Liver (tissue), 9 donors: ENCODE results near the gene AP5Z1. TPM values are rescaled to one million over a fixed set of nuclear protein-coding genes. Genes with fewer than 3 reads are reported as not detected.

Experiments
- DNase-seq: peaks from one replicate; pipeline ENCODE4 v3.0.0-alpha.2; 2017; ENCODE audit warnings: low spot score
- H3K27ac ChIP-seq, 2 donors: one replicate each; pipeline ENCODE4 v1.7.0; 2013; ENCODE audit warnings: inconsistent platforms in 2 of 2, low read length in 2 of 2, control low read depth in 1 of 2, low read depth in 1 of 2, mild to moderate bottlenecking in 1 of 2
- H3K27me3 ChIP-seq, 4 donors: one replicate each; pipeline versions ENCODE4 v1.6.1 to v1.7.0; 2013; ENCODE audit warnings: low read length in 3 of 4, inconsistent platforms in 1 of 4, mild to moderate bottlenecking in 1 of 4, moderate library complexity in 1 of 4; ENCODE audit not compliant: control insufficient read depth in 4 of 4, insufficient read depth in 4 of 4
- H3K36me3 ChIP-seq, 4 donors: one replicate each; pipeline versions ENCODE4 v1.6.1 to v1.7.0; 2013; ENCODE audit warnings: low read length in 3 of 4, mild to moderate bottlenecking in 3 of 4, low read depth in 1 of 4, moderate library complexity in 1 of 4; ENCODE audit not compliant: control insufficient read depth in 4 of 4, insufficient read depth in 3 of 4
- H3K4me1 ChIP-seq, 4 donors: one replicate each; pipeline versions ENCODE4 v1.6.1 to v1.7.0; 2013; ENCODE audit warnings: low read length in 3 of 4, mild to moderate bottlenecking in 3 of 4, moderate library complexity in 1 of 4; ENCODE audit not compliant: control insufficient read depth in 4 of 4, insufficient read depth in 4 of 4
- H3K4me3 ChIP-seq, 3 donors: one replicate each; pipeline versions ENCODE4 v1.6.1 to v1.7.0; 2013; ENCODE audit warnings: low read length in 3 of 3, control low read depth in 1 of 3, low read depth in 1 of 3, mild to moderate bottlenecking in 1 of 3
- H3K9ac ChIP-seq, 2 donors: one replicate each; pipeline ENCODE4 v1.7.0; 2013; ENCODE audit warnings: low read length in 2 of 2, mild to moderate bottlenecking in 2 of 2, moderate library complexity in 2 of 2, control low read depth in 1 of 2, low read depth in 1 of 2
- H3K9me3 ChIP-seq, 4 donors: one replicate each; pipeline versions ENCODE4 v1.6.1 to v1.7.0; 2013; ENCODE audit warnings: low read length in 3 of 4; ENCODE audit not compliant: control insufficient read depth in 4 of 4
- EGR1 ChIP-seq, 2 donors: IDR thresholded peaks; 2 replicates each; pipeline ENCODE4 v1.6.1; 2016 to 2018; ENCODE audit warnings: antibody characterized with exemption in 2 of 2, low read depth in 2 of 2
- FOXA2 ChIP-seq: IDR thresholded peaks from 2 replicates; pipeline ENCODE4 v1.6.1; 2016; ENCODE audit warnings: antibody characterized with exemption
- GABPA ChIP-seq, 2 donors: IDR thresholded peaks in 1 of 2; conservative IDR thresholded peaks in 1 of 2; 2 replicates each; pipeline ENCODE4 v1.6.1; 2016; ENCODE audit warnings: antibody characterized with exemption in 2 of 2, mild to moderate bottlenecking in 1 of 2, moderate library complexity in 1 of 2
- HNF4A ChIP-seq, 2 donors: conservative IDR thresholded peaks; 2 replicates each; pipeline ENCODE4 v1.6.1; 2016; ENCODE audit warnings: antibody characterized with exemption in 2 of 2, mild to moderate bottlenecking in 2 of 2
- HNF4G ChIP-seq: IDR thresholded peaks from 2 replicates; pipeline ENCODE4 v1.6.1; 2016; ENCODE audit warnings: antibody characterized with exemption
- NR2F2 ChIP-seq: IDR thresholded peaks from 2 replicates; pipeline ENCODE4 v1.6.1; 2016; ENCODE audit warnings: antibody characterized with exemption
- RAD21 ChIP-seq, 2 donors: IDR thresholded peaks; 2 replicates each; pipeline ENCODE4 v1.6.1; 2016; ENCODE audit warnings: antibody characterized with exemption in 2 of 2, mild to moderate bottlenecking in 2 of 2
- RXRA ChIP-seq, 2 donors: IDR thresholded peaks; 2 replicates each; pipeline ENCODE4 v1.6.1; 2017 to 2018; ENCODE audit warnings: antibody characterized with exemption in 2 of 2, mild to moderate bottlenecking in 1 of 2
- SP1 ChIP-seq: IDR thresholded peaks from 2 replicates; pipeline ENCODE4 v1.6.1; 2018; ENCODE audit warnings: antibody characterized with exemption, mild to moderate bottlenecking
- TAF1 ChIP-seq: conservative IDR thresholded peaks from 2 replicates; pipeline ENCODE4 v1.6.1; 2016; ENCODE audit warnings: antibody characterized with exemption, mild to moderate bottlenecking
- YY1 ChIP-seq: IDR thresholded peaks from 2 replicates; pipeline ENCODE4 v1.6.1; 2016; ENCODE audit warnings: antibody characterized with exemption, mild to moderate bottlenecking
- WGBS: extraction: QIAGEN DNeasy Blood & Tissue Kit; methylation state at CpG from one replicate; pipeline ENCODE4 v1.1.7; 2013; 5-methylcytosine and 5-hydroxymethylcytosine counted together
- polyA plus RNA-seq, 2 donors: library from polyadenylated mRNA; stranded (reverse) in 1 of 2; unstranded in 1 of 2; fragments of 200-250 nt in 1 of 2; fragments of >200 nt in 1 of 2; fragmentation: Nextera tagmentation in 1 of 2; extraction: Ambion mirVana in 1 of 2; gene quantifications; one replicate each; pipeline versions ENCODE4 v1.2.1 to v1.2.3, GENCODE V29; 2013 to 2015
- total RNA-seq, 2 donors: library from RNA; depleted of rRNA; stranded (reverse); fragments of >200 nt; gene quantifications; one replicate each; pipeline ENCODE4 v1.2.3, GENCODE V29; 2014
- TF ChIP-seq, protein P1 (sequence below): IDR thresholded peaks from 2 replicates; pipeline ENCODE4 v1.6.1; 2016; ENCODE audit warnings: antibody characterized with exemption
- TF ChIP-seq, protein P2 (sequence below): fragments of 150-350 bp; IDR thresholded peaks from 2 replicates; pipeline ENCODE4 v1.5.1; 2017; ENCODE audit warnings: improper control_type of control experiment, low read depth, low read length; ENCODE audit not compliant: missing input control
- TF ChIP-seq, protein P3 (sequence below): IDR thresholded peaks from 2 replicates; pipeline ENCODE4 v1.6.1; 2016; ENCODE audit warnings: antibody characterized with exemption
- TF ChIP-seq, protein P4 (sequence below): IDR thresholded peaks from 2 replicates; pipeline ENCODE4 v1.6.1; 2016; ENCODE audit warnings: antibody characterized with exemption, mild to moderate bottlenecking
- donor health status: healthy.
- donor health status: healthy.
- donor health status: healthy.
- donor health status: healthy.
- donor health status: healthy.

AP5Z1 gene
- total and polyA plus RNA-seq, 4 donors: 10.2 to 16.0 (median 14.2) TPM

DNA sequence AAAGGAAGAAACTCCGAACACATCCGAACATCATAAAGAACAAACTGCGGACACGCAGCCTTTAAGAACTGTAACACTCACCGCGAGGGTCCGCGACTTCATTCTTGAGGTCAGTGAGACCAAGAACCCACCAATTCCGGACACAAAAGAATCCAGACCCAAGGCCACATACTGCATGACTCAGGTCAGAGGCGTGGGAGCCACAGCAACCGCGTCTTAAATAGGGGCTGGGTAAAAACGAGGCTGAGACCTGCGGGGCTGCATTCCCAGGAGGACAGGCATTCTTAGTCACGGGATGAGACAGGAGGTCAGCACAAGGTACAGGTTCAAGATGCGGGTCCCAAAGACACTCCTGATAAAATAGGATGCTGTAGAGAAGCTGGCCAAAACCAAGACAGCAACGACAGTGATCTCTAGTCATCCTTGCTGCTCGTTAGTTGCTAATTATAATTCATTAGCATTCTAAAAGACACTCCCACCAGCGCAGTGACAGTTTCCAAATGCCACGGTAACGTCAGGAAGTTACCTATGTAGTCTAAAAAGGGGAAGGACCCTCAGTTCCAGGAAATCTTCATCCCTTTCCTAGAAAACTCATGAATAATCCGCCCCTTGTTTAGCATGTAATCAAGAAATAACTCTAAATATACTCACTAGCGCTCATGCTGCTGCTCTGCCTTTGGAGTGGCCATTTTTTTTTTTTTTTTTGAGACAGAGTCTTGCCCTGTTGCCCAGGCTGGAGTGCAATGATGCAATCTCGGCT is 19.3 kb downstream of the AP5Z1 start (continued):
- TF ChIP-seq TAF1: no peak
- TF ChIP-seq, protein P1, sequence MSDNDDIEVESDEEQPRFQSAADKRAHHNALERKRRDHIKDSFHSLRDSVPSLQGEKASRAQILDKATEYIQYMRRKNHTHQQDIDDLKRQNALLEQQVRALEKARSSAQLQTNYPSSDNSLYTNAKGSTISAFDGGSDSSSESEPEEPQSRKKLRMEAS: no peak
- TF ChIP-seq EGR1 (IDR thresholded peaks at IDR 0.05; ENCODE audit: low read depth in 2 of 2): no peak
- TF ChIP-seq HNF4G: no peak
- no peak for TF ChIP-seq NR2F2

DNA sequence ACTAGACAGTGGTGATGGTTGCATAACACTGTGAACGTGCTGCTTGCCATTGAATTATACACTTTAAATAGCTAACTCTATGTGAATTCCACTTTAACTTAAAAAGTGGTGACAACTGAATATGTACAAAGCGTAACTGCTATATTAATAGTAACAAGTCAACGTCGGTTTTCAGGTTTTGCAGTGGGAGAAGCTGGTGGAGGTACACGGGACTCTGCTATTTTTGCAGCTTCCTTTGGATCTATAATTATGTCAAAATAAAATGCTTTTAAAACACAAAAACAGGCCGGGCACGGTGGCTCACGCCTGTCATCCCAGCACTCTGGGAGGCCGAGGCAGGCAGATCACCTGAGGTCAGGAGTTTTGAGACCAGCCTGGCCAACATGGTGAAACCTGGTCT is 21.0 kb downstream of the AP5Z1 start:
- Histone ChIP-seq H3K4me3 (no peak overlapping the region), H3K27ac (no peak overlapping the region), H3K36me3 (peaks cover 0 to 5% (median under 1%) of the 10 kb centered on the region in 4 donors), H3K4me1 (peaks cover 0 to 3% (median 0%) of the 10 kb centered on the region in 4 donors), H3K9me3 (no peaks in the 10 kb centered on the region), H3K9ac (no peak overlapping the region), H3K27me3 (no peaks in the 10 kb centered on the region)
- DNase-seq: no peak
- TF ChIP-seq SP1 (no peak), YY1 (no peak), EGR1 (IDR thresholded peaks at IDR 0.05; ENCODE audit: low read depth in 2 of 2) (no peak), GABPA (IDR thresholded peaks at IDR 0.05 in 1 of 2, conservative IDR thresholded peaks at IDR 0.05 in 1 of 2) (no peak), RXRA (IDR thresholded peaks at IDR 0.05) (no peak)
- TF ChIP-seq, protein P2, sequence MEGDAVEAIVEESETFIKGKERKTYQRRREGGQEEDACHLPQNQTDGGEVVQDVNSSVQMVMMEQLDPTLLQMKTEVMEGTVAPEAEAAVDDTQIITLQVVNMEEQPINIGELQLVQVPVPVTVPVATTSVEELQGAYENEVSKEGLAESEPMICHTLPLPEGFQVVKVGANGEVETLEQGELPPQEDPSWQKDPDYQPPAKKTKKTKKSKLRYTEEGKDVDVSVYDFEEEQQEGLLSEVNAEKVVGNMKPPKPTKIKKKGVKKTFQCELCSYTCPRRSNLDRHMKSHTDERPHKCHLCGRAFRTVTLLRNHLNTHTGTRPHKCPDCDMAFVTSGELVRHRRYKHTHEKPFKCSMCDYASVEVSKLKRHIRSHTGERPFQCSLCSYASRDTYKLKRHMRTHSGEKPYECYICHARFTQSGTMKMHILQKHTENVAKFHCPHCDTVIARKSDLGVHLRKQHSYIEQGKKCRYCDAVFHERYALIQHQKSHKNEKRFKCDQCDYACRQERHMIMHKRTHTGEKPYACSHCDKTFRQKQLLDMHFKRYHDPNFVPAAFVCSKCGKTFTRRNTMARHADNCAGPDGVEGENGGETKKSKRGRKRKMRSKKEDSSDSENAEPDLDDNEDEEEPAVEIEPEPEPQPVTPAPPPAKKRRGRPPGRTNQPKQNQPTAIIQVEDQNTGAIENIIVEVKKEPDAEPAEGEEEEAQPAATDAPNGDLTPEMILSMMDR: no peak
- 92% methylated on average over 9 of the region's 9 CpGs for WGBS

DNA sequence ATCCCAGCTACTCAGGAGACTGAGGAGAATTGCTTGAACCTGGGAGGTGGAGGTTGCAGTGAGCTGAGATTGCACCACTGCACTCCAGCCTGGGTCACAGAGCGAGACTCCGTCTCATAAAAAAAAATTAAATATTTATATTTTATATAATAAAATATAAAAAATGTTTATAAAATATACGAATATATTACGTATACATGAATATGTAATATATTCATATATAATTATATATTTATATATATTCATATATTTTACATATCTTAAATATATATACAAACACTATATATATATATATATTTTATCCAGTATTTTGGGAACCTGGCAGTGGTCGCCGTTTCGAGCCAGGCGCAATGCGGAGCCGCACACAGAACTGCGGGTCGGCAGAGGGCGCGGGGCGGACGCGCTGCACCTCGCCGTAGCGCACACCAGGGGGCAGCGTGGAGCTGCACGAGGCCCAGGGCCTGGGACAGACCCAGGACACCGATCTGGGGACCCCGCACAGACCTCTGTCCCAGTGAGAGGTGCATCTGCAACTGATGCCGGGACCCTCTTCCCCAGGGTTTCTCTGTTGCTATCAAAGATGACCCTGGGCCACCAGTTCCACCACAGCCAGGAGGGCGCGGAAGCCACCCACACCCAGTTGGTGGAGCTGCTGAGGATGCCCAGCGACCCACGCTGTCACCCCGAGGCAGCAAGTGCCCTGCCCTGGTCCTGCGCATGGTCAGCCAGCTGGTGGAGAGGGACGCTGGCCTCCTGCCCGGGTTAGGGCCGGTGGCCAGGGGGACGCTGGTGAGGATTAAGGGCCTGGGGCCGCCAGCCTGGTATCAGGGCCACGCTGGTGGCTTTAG is 22.7 kb downstream of the AP5Z1 start:
- Histone ChIP-seq H3K4me3 (no peak overlapping the region), H3K36me3 (no peaks in the 10 kb centered on the region), H3K9me3 (no peaks in the 10 kb centered on the region), H3K9ac (no peak overlapping the region), H3K27ac (no peak overlapping the region), H3K27me3 (no peaks in the 10 kb centered on the region), H3K4me1 (no peaks in the 10 kb centered on the region)
- no peak for TF ChIP-seq FOXA2
- TF ChIP-seq, protein P3, sequence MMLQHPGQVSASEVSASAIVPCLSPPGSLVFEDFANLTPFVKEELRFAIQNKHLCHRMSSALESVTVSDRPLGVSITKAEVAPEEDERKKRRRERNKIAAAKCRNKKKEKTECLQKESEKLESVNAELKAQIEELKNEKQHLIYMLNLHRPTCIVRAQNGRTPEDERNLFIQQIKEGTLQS: no peak
- no peak for TF ChIP-seq NR2F2
- TF ChIP-seq, protein P4, sequence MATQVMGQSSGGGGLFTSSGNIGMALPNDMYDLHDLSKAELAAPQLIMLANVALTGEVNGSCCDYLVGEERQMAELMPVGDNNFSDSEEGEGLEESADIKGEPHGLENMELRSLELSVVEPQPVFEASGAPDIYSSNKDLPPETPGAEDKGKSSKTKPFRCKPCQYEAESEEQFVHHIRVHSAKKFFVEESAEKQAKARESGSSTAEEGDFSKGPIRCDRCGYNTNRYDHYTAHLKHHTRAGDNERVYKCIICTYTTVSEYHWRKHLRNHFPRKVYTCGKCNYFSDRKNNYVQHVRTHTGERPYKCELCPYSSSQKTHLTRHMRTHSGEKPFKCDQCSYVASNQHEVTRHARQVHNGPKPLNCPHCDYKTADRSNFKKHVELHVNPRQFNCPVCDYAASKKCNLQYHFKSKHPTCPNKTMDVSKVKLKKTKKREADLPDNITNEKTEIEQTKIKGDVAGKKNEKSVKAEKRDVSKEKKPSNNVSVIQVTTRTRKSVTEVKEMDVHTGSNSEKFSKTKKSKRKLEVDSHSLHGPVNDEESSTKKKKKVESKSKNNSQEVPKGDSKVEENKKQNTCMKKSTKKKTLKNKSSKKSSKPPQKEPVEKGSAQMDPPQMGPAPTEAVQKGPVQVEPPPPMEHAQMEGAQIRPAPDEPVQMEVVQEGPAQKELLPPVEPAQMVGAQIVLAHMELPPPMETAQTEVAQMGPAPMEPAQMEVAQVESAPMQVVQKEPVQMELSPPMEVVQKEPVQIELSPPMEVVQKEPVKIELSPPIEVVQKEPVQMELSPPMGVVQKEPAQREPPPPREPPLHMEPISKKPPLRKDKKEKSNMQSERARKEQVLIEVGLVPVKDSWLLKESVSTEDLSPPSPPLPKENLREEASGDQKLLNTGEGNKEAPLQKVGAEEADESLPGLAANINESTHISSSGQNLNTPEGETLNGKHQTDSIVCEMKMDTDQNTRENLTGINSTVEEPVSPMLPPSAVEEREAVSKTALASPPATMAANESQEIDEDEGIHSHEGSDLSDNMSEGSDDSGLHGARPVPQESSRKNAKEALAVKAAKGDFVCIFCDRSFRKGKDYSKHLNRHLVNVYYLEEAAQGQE: no peak
- TF ChIP-seq HNF4A (conservative IDR thresholded peaks at IDR 0.05): no peak
- TF ChIP-seq, protein P2: peak; percentile 70
- TF ChIP-seq RAD21 (IDR thresholded peaks at IDR 0.05): peak; percentile 64 to 76
- TF ChIP-seq EGR1 (IDR thresholded peaks at IDR 0.05; ENCODE audit: low read depth in 2 of 2): no peak
- peak; percentile 69 for DNase-seq
- 35% methylated on average over 37 of the region's 37 CpGs for WGBS
